Measurements from ENCODE around the gene IFT80.
"Not testable (repeated sequence)": the region's sequence is repeated elsewhere in the genome, so short reads cannot be mapped to it uniquely, and the experiment has no call there.

The IFT80 gene

DNA sequence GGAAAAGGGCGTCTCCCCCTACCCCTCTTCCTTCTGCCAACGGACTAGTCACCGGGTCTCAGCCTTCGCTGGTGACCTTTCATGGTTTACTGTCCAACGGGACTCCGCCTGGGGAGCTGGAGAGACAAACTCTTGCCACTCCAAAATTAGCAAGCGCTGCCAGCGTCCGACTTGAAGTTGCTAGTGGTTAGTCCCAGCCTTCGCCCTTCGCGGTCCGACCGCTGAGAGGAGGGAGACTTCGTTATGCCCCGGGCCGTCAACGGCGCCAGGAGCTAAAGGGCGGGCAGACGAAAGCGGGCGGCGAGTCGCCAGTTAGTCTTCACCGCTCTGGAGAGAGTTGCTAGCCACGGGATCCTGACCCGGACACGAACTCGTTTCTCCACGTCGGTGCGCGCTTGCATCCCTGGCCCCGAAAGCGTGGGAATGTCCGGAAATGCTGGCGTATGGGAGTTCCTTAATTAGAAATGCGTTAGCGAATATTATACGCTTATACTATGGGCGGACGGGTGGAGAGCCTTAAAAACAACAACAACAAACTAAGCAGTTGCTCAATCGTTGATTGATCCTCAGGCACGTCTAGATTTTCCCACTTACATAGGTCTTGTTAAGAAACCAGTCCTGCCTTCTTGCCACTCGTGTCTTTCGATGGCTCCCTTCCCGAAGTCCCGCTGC lies 1.1 kb upstream of the IFT80 start:
- DNase-seq: no peak

DNA sequence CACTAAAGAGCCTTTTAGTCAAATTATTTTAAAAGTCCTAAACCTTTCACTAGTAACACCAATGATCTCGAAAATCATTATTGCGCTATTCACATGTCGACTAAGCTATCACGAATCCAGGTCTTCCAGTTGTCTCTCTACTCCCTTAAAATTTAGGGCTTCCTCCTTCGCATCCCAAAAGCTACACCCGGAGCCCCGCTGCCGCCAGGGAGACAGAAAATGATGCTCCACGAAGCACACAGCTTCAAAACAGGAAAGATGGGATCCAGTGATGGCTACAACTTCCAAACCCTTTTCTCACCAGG lies 253 bp downstream of the IFT80 start:
- DNase-seq: no peak

DNA sequence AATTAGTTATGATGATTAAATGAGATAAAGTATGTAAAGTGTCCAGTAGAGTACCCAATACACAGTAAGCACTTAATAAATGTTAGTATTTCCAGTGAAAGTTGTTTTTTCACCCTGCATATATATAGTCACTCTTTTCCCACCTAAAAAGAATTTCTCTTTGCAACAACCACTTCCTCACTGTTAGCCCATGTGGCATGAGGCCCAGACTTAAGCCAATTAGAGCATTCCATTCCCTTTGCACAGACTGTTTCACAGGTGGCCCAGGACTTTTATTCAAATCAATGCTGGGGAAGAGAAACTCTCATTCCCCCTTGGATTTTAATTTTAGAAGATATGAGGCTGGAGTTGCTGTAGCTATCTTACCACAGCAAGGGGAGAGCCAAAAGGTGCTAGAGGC lies 3.7 kb downstream of the IFT80 start:
- DNase-seq: no peak

DNA sequence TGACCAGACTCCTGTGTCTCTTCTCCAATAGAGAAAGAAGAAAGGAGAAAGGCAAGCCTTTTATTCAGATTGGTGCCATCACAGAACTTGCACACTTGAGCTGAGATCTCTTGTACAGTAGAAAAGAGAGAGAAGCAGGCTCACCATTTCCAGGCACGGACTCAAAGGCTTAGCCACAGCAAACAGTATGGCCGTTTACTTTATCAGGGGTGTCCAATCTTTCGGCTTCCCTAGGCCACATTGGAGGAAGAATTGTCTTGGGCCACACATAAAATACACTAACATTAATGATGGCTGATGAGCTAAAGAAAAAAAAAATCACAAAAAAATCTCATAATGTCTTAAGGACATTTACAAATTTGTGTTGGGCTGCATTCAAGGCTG lies 5.0 kb downstream of the IFT80 start:
- no peak for DNase-seq

DNA sequence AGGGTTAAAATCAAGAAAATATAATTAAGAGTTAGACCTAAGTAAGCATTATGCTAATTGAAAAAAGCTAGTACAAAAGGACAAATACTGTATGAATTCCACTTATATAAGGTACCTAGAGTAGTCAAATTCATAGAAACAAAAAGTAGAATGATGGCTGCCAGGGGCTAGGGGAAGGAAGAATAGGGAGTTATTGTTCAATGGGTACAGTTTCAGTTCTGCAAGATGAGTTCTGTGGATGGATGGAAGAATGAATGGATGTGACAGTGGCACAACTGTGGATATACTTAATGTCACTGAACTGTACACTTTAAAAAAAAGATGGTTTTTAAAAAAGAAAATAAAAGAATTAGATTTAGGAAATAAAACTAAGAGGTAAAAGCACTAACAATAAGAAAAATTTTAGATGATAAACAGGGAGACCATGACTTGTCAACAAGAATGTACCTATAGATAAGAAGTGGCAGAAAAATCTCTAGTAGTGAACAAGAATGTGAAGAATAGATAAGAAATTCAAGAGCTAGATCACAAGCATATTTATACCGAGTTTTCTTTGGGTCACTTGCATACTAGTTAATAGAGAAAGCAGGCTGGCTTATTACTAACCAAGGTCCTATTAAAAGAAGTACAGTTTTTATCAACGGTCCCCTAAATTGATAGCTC lies 5.5 kb downstream of the IFT80 start:
- no peak for DNase-seq

DNA sequence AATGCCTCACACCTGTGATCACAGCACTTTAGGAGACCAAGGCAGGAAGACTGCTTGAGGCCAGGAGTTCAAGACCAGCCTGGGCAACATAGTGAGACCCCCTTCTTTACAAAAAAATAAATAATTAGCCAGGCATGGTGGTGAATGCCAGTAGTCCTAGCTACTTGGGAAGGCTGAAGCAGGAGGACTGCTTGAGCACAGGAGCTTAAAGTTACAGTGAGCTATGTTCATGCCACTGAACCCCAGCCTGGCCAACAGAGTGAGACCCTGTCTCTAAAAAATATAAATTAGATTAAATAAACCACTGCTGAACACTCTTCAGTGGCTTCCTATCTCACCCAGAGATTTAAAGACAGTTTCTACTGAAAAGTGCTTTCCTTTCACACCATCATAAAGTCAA lies 6.2 kb downstream of the IFT80 start:
- DNase-seq: no peak

DNA sequence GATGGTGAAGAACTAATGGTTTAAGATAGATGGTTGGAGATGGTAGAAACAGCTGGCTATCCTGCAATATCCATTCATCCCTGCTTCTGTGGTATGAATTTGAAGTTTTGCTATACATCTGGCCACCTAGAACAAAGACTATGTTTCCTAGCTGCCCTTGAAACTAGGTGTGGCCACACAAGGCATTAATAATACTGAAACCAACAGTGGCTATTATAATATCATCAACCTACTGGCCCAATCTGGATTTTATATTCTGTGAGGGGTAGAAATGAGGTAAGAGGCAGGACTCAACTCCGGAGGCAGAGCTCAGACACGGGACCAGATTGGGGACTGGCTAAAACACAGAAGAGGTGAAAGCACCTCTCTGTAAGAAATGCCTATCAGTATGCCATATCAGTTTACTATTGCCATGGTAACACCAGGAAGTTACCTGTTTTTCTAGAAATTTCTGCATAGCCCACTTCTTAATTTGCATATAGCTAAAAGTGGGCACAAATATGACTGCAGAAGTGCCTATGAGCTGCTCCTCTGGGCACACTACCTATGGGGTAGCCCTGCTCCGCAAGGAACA lies 8.4 kb downstream of the IFT80 start:
- no peak for DNase-seq

DNA sequence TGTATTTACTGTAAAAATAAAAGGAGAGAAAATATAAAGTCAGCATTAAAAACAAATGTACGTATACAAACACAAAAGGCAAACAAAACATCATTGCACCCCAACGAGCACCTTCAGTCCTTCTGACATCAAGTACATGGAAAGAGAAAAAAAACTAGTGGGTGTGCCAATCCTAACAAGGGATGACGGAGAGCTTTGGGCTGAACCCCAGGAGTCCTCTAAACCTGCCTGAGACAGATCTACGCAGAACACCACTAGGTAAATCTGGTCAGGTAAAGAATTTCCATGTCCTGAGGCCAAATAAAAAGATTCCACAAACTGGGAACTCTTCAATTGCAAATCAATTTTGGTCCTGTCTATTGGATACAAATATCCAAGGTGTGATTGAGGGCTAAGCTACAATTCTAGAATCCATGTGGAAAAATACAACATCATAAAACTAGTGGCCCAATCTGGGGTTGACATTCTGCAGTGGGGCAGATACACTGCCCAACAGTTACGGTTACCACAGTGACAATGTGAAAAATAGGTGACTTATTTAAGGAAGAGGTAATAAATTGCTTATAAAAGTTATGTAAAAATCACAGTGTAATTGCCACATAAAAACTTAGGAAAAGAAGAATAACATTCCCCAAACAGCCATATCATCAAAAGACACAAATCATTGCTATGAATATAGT lies 14.2 kb downstream of the IFT80 start:
- DNase-seq: no peak

DNA sequence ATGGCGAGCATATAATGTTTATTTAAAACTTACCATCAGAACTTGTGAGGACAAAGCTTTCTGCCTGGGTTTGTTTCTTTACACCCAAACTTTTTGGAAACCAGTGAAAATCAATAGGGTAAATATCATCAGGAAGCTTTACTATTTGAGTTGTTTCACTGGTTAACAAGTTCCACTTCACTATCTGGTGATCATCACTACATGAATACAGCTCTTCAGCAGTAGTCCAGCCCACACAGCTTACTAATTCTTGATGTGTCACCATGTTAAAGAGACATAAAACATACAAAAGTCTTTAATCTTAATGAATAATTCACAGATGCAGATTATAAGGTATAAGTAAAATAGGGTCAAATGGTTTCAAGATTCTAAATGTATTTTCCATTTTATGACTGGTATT lies 17.6 kb downstream of the IFT80 start:
- no peak for DNase-seq

DNA sequence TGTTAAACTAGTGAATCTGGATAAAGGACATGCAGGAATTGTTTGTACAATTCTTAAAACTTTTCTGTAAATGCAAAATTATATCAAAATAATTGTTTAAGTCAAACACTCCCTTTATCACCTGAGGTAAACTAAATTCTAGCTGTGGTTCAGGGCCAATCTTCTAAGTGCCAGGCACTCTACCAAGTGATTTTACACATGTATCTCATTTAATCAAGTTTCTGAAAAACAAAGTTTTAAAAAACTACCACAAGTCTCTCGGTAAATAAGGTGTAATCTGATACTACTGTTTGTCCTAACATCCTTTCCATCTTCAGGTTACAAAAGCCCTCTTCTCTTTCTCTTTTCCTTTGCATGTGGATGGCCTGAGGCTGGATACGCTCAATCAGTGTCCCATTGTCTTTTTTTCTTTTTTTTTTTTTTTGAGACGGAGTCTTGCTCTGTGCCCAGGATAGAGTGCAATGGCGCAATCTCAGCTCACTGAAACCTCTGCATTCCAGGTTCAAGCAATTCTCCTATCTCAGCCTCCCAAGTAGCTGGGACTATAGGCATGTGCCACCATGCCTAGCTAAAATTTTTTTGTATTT lies 19.3 kb downstream of the IFT80 start:
- DNase-seq: no peak

DNA sequence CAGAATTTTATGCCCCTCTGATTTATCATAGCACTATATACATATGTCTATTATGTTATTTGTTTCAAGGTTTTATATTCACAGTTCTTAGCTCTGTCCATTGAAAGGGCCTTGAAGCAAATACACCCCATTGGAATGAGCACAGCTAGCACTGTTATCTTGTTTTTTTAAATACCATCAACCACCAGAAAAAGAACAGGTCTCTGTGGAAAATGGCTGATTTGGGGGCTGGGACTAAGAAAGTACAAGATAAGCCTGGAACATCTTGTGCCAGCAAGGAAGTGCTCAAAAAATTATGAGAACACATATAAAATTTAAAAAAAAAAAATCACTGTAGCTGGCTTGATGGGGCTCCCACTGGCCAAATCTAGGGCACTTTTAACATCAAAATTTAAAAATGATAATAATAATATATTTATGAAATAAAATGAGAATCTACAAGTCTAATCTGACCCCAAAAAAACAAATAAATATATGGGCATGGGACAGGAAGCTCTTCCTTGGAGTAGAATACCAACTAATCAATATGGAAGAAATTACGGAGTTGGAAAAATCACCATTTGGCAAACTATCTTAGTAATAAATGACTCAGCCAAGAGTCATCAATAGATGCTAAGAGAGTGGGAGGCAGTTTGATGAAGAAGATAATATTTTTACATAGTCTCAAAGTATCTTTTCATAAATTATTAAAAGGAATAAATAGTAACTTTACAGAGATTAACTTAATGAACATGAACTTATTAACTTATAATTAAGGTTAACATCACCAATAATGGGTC lies 20.5 kb downstream of the IFT80 start:
- no peak for DNase-seq

DNA sequence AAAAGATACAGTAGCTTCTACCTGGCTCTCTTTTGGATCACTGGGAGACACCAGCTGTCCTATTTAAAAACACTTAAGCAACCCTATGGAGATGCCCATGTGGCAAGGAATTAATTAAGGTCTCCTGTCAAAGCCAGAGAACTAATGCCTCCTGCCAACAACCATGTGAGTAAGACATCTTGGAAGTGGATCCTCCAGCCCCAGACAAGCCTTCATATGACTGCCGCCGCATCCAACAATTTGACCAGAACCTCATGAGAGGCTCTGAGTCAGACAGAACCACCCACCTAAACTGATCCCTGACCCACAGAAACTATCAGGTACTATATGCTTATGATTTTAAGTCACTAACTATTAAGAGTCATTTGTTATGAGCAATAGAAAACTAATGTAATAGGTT lies 22.3 kb downstream of the IFT80 start:
- DNase-seq: no peak

DNA sequence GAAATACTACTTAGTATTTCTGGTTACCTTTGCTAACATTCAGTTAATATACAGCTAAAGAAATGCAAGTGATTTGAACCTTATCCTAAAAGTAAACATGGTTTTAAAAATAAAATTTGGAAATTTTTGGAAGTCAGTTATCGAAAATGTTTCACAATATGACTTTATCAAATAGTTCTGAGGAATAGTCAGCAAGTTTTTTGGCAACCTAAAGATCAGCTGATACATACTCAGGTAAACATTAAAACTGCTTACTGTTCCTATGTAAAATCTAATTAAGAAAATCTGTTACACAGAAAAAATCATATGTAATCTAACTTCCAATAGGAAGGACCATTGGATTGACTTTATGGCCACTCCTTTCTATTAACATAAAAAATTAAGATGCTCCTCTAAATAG lies 24.1 kb downstream of the IFT80 start:
- DNase-seq: no peak

DNA sequence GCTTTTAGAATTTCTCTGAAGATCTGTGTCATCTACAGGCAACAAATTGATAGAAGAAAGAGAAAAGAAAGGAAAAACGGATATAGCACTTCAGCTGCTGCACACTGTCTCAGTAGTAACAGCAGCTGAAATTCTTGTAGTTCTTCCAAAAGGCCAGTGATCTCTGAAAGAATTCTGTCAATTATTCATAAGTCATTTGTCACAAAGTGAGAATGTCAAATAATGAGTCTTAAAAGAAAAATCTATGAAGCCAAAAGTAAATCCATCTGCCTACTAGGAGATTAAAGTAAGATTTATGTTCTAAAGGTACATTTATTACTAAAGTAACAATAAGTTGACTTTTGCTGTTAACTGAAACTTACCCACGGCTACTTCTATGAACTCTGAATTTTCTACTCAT lies 24.6 kb downstream of the IFT80 start:
- DNase-seq: no peak

DNA sequence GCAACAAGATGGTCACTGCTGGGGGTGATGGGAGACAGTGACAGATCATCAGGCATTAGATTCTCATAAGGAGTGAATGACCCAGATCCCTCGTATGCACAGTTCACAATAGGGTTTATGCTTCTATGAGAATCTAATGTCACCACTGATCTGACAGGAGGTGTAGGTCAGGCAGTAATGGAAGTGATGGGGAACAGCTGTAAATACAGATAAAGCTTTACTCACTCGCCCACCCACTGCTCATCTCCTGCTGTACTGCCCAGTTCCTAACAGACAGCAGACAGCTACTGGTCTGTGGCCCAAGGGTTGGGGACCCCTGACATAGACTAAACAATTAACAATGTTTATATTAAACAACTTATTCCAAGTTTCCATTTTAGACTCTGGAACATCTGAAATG lies 25.4 kb downstream of the IFT80 start:
- DNase-seq: no peak

DNA sequence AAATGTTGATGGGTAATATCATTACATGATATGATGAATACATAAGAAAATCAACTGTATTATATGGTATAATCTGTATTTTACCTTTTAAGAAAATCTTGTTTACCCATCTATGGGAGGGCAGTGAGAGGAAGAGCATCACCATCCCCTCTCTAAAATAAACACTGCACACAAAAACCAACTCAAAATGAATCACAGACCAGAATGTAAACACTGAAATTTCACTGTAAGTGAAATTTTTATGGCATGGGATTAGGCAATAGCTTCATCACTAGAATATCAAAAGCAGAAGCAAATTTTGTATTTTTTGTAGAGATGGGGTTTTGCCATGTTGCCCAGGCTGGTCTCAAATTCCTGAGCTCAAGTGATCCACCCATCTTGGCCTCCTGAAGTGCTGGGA lies 26.2 kb downstream of the IFT80 start:
- DNase-seq: no peak

DNA sequence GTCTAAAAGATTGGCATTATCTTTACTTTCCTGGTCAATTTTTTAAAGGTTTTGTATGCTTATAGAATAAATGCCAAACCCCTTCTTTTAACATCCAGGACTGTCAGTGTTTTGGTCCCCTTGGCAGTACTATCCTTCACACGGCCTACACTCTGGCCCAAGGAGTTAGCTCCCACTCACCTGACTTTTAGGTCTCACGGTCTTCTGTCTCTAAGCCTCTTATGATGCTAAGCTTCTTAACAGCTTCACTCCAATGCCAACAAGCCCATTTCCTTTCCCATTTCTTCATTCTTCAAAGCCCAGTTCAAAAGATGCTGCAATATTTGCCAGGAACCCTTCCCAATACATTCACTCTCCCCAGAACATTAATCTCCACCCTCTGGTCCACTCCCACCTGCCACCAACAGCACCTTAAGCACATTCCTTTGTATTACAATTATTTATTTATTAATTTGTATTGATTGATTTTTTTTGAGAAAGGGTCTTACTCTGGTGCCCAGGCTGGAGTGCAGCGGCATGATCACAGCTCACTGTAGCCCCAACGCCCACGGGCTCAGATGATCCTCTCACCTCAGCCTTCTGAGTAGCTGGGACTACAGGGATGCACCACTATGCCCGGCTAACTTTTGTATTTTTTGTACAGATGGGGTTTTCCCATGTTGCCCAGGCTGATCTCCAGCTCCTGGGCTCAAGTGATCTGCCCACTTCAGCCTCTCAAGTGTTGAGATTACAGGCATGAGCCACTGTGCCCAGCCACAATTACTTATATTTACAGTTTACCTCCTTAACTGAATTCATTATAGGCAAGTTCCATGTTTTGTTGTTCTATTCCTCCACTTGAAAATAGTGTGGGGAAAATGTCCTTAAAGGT lies 27.8 kb downstream of the IFT80 start:
- no peak for DNase-seq

DNA sequence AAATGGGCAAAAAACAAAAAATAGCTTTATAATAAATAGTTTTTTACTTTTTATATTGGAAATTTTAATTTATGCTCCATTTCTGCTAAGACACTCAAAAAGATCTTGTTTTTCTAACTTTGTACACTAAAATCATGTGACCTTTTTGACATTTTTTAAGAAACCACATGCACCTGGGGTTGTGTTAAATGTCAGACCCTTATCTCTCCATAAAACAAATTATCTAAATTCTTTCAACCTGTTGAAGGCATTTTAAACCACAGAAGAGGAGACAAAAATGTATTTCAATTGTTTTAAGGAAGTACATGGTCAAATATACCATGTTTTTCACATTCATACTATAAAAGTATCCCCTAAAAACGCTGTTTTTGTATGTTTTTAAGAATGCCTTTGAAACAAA lies 29.2 kb downstream of the IFT80 start:
- no peak for DNase-seq

DNA sequence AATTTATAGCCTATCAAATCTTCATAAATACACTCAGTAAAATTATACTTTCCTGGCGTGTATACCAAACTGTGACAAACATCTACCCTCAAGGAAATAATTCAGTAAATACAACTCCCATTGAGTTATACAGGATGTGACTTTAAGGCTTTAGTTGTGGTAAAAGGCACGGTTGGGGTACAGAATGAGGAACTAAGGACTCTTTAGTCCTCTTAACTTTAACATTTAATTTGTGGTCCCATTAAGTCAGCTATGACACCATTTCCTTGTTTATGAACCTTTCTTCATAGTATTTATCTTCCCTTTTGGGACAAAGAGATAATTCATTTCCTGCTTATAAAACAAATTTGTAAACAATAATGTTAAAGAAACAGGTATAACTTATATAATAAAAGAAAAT lies 30.2 kb downstream of the IFT80 start:
- no peak for DNase-seq

DNA sequence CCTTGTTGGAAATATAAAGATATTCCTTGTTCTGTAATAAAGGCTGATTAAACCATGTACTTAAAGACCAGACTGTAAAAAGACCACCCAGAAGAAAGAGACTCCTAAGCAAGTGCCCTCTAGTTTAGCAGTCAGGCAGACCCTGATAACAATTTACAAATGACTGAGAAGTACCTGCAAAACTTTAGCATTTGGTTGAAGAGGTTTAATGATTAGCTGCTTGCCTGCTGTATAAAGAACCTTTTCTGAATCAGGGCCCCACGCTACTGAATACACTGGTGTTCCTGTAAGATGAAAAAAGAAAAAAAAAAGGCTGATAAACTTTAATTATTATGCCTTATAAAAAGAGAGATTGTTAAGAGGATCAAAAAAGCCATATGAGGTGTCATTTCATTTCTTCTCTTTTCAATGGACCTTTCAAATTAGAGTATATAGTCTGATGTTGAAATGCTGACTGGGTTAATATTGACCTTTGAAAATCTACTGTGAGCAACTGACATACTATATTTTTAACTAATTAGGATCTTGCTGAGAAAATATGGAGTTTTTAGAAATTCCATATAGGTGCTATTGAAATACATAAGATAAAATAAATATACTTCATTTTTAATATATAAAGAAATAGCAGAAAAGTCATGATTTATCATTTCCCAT lies 33.0 kb downstream of the IFT80 start:
- no peak for DNase-seq

DNA sequence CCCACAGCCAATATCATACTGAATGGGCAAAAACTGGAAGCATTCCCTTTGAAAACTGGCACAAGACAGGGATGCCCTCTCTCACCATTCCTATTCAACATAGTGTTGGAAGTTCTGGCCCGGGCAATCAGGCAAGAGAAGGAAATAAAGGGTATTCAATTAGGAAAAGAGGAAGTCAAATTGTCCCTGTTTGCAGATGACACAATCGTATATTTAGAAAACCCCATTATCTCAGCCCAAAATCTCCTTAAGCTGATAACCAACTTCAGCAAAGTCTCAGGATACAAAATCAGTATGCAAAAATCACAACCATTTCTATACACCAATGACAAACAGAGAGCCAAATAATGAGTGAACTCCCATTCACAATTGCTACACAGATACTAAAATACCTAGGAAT lies 36.1 kb downstream of the IFT80 start:
- not testable (repeated sequence) for DNase-seq

DNA sequence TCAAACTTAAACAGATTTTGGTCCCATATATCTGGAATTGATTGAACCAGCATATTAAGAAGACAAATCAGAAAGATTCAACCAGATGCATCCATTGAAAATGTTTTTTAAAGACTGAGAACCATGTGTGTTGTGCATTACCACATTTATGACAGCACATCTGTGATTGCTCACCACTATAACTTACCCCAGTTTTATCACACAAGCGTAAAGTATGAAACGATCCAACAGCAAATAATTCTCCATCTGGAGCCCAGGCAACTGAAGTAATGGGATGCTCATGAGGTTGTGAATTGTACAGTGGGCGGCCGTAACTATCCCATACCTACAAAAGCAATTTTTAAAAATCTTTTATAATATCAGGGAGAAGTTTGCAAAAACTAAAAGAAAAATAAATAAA lies 43.2 kb downstream of the IFT80 start:
- no peak for DNase-seq

Measured in retina (tissue), 1 donor.